ENCODE results near the gene EPHA6.

DNA sequence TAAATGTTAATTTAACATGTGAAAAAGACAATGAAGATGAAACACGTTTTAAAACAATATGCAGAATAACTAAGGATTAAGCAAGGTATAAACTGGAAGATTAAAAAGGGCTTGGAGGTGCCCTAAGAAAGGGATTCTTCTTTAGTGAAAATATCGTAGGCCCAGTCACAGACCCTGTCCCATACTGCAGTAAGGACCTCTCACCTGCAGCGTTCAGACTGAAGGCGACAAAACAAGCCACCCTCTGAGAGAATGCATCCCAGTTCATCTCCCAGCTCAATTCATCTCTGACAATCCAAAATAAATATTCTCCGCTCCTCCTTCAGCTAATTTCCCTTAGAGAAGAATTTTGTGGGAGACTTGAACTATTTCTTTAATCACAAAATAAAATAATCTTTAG lies 847.9 kb downstream of the EPHA6 start:
- TF ChIP-seq, protein P1, sequence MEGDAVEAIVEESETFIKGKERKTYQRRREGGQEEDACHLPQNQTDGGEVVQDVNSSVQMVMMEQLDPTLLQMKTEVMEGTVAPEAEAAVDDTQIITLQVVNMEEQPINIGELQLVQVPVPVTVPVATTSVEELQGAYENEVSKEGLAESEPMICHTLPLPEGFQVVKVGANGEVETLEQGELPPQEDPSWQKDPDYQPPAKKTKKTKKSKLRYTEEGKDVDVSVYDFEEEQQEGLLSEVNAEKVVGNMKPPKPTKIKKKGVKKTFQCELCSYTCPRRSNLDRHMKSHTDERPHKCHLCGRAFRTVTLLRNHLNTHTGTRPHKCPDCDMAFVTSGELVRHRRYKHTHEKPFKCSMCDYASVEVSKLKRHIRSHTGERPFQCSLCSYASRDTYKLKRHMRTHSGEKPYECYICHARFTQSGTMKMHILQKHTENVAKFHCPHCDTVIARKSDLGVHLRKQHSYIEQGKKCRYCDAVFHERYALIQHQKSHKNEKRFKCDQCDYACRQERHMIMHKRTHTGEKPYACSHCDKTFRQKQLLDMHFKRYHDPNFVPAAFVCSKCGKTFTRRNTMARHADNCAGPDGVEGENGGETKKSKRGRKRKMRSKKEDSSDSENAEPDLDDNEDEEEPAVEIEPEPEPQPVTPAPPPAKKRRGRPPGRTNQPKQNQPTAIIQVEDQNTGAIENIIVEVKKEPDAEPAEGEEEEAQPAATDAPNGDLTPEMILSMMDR (IDR thresholded peaks at IDR 0.05; ENCODE audit: extremely low read depth in 1 of 2, insufficient read depth in 1 of 2, low read depth in 1 of 2, low read length in 2 of 2) = no peak
- TF ChIP-seq EZH2 (IDR thresholded peaks at IDR 0.05; ENCODE audit: borderline replicate concordance, low read depth, low read length, severe bottlenecking) (no peak), POLR2A (IDR thresholded peaks at IDR 0.05; ENCODE audit: low read depth, low read length) (no peak)

All from endothelial cell of umbilical vein (primary cell).